Endothelial cell (in vitro differentiated cells): Measurements from ENCODE around the gene EN1. TPM values are rescaled to one million over a fixed set of nuclear protein-coding genes. Genes with fewer than 3 reads are reported as not detected.
A peak's percentile ranks its signal among the peaks of the same experiment; 100 is the strongest.

Source experiments
- DNase-seq: peaks from one replicate; pipeline ENCODE4 v3.0.0; 2021; ENCODE audit warnings: low spot score
- H3K27ac Mint-ChIP-seq: one replicate; pipeline ENCODE4 v1.8.0; 2021; ENCODE audit warnings: mixed read lengths, inconsistent platforms; ENCODE audit not compliant: unreplicated experiment
- H3K27me3 Mint-ChIP-seq: one replicate; pipeline ENCODE4 v1.8.0; 2021; ENCODE audit warnings: mild to moderate bottlenecking, moderate library complexity, mixed read lengths, inconsistent platforms; ENCODE audit not compliant: unreplicated experiment
- H3K36me3 Mint-ChIP-seq: one replicate; pipeline ENCODE4 v1.8.0; 2021; ENCODE audit warnings: mild to moderate bottlenecking, low read depth, mixed read lengths, inconsistent platforms; ENCODE audit not compliant: unreplicated experiment
- H3K4me1 Mint-ChIP-seq: one replicate; pipeline ENCODE4 v1.8.0; 2021; ENCODE audit warnings: mild to moderate bottlenecking, mixed read lengths, inconsistent platforms; ENCODE audit not compliant: unreplicated experiment
- H3K4me3 Mint-ChIP-seq: one replicate; pipeline ENCODE4 v1.8.0; 2021; ENCODE audit warnings: mild to moderate bottlenecking, mixed read lengths, inconsistent platforms; ENCODE audit not compliant: unreplicated experiment
- H3K9me3 Mint-ChIP-seq: one replicate; pipeline ENCODE4 v1.8.0; 2021; ENCODE audit warnings: mixed read lengths, inconsistent platforms; ENCODE audit not compliant: unreplicated experiment
- total RNA-seq: library from RNA; stranded (reverse); fragmentation: NEBNext Ultra II Directional; extraction: Animal tissue kit (Norgen Biotek cat#: 25700); gene quantifications from one replicate; pipeline ENCODE4 v1.2.1, GENCODE V29; 2021; ENCODE audit not compliant: unreplicated experiment
- TF ChIP-seq, protein P1 (sequence below): fragments of 200-600 bp; sonication (generic); IDR thresholded peaks from one replicate; pipeline ENCODE4 v1.5.0; 2021; ENCODE audit warnings: antibody characterized with exemption; ENCODE audit not compliant: unreplicated experiment

EN1 gene
- total RNA-seq, 1 donor from 2014 or later: 0.87 TPM

DNA sequence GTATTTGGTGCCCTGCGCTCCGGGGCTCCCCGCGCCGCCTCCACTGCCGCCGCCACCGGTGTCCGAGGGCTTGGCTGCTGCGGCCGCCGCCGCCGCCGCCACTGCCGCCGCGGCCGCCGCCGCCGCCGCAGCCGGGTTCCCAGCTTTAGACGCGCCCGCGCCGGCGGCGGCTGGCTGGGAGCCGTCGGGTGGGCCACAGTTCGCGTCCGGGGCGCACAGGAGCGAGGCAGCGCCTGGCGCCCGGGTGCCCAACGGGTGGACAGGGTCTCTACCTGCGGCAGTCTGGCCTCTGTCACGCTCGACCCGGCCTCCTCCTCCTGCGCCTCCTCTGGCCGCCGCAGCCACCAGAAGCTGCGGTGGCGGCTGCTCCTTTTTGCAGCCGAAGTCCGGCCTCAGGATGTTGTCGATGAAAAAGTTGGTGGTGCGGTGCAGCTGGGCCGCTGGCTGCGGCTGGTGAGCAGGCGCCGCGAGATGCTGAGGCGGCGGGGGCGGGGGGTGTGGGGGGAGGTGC, 951 bp downstream of the EN1 start:
- peak; percentile 18 for DNase-seq
- H3K4me1 Mint-ChIP-seq: peaks cover 37% of the 10 kb centered on the region

DNA sequence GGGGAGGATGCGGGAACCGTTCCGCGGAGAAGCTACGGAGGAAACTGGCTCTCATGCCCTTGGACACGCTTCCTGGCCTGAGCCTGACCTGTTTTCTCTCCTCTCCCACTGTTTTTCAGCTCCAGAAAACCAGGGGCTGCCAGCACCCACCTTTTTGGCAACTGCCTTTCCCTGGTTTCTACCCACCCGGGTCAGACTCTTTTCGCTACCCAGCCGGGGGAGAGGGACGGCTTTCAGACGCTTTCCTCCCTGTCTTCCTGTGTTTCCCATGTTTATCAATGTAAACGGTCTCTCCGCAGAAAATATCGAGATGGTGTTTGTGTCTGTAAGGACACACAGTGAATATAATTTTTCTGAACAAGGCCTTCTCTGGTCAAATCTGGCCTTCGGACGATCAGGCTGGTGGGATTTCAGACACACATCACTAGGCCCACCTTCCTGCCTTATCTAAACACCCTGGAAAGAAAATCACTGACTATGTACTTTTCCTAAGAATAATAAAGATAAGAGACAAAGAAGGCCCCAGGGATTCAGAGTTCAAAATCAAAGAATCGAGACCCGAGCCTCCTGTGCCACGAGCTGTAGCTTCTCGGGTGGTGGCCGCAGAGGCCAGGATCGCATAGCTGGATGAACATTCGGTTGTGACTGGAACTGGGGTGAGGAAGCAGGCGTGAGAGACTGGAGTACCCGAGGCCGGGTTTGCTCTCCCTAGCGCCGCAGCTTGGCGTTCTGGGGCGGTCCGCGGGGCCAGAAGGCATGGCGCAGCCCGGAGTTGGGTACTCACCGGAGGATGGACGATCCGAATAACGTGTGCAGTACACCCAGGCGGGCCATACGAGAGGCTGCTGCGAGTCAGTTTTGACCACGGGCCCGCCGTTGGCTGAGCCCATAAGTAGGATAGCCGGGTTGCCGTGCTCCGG, 1.7 kb downstream of the EN1 start:
- H3K27ac Mint-ChIP-seq: peak overlapping the region; percentile 77
- peaks cover 3% of the 10 kb centered on the region for H3K36me3 Mint-ChIP-seq
- DNase-seq: peak; percentile 9
- H3K9me3 Mint-ChIP-seq: no peaks in the 10 kb centered on the region
- H3K4me3 Mint-ChIP-seq: peak overlapping the region; percentile 83
- H3K4me1 Mint-ChIP-seq: peaks cover 42% of the 10 kb centered on the region
- peaks cover 50% of the 10 kb centered on the region for H3K27me3 Mint-ChIP-seq
- TF ChIP-seq, protein P1, sequence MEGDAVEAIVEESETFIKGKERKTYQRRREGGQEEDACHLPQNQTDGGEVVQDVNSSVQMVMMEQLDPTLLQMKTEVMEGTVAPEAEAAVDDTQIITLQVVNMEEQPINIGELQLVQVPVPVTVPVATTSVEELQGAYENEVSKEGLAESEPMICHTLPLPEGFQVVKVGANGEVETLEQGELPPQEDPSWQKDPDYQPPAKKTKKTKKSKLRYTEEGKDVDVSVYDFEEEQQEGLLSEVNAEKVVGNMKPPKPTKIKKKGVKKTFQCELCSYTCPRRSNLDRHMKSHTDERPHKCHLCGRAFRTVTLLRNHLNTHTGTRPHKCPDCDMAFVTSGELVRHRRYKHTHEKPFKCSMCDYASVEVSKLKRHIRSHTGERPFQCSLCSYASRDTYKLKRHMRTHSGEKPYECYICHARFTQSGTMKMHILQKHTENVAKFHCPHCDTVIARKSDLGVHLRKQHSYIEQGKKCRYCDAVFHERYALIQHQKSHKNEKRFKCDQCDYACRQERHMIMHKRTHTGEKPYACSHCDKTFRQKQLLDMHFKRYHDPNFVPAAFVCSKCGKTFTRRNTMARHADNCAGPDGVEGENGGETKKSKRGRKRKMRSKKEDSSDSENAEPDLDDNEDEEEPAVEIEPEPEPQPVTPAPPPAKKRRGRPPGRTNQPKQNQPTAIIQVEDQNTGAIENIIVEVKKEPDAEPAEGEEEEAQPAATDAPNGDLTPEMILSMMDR: no peak

More for the DNA sequence above, 951 bp downstream of the EN1 start:
- H3K9me3 Mint-ChIP-seq: no peaks in the 10 kb centered on the region
- TF ChIP-seq, protein P1: no peak
- no peak overlapping the region for H3K4me3 Mint-ChIP-seq
- H3K36me3 Mint-ChIP-seq: no peaks in the 10 kb centered on the region
- no peak overlapping the region for H3K27ac Mint-ChIP-seq
- peaks cover 53% of the 10 kb centered on the region for H3K27me3 Mint-ChIP-seq

DNA sequence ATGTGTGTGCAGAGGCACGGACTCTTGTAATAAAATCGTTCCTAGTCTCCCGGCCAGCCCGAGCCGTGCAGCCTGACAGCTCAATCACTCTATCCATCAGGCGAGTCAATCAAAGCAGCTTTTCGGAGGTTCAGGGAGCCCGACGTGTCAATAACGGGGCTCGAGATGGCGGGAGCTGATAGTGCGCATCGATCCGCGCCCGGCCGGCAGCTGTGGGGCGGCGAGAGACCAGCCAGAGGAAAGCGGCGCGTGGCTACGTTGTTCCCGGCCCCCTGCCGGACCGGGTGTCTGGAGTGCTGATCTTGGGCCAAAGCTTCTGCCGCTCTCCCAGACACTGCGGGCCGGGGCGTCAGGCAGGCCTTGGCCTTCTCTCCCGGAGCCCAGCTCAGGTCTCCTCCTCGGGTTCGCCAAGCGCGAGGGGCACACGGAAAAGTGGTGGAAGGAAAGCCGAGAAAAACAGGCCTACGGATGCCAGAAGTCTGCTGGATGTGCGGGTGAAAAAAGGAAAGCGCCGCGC, 2.4 kb downstream of the EN1 start:
- peaks cover 42% of the 10 kb centered on the region for H3K4me1 Mint-ChIP-seq
- H3K9me3 Mint-ChIP-seq: no peaks in the 10 kb centered on the region
- DNase-seq: peak; percentile 41
- peak overlapping the region; percentile 80 for H3K4me3 Mint-ChIP-seq
- H3K36me3 Mint-ChIP-seq: peaks cover 3% of the 10 kb centered on the region
- TF ChIP-seq, protein P1: no peak
- H3K27me3 Mint-ChIP-seq: peaks cover 52% of the 10 kb centered on the region
- H3K27ac Mint-ChIP-seq: no peak overlapping the region

DNA sequence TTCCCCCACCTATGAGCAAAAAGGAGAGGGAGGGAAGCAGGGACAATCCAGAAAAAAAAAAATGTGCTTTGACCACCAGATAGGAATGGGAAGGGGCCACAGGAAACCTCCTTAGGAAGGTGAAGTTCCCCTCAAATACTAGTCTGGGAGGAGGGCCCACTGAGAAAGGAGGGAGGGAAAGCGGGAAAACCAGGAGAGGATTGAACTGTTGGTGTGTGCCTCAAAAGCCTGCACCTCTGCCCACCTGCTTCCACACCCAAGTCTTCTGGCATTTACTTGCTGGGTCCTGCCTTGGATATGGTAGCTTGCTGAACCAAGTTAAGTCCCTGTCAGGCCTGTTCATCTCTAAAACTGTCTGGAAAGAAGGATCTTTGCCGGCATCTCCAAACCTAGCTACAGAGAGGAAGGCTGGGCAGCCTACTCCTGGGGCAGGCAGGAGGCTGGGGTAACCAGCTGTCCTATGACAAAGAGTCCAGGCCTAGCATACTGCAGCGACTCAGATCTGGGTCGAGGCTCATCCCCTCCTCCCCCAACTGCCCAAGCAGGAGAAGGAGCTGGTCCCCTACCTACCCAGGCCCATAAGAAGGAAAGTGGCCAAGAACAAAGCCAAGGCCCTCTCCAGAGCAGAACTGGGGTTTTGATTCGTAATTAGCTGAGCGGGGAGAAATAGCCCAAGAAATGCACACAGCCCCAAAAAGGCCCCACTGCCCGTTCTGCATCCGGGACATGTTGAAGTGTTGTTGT, 3.0 kb downstream of the EN1 start:
- no peak overlapping the region for H3K27ac Mint-ChIP-seq
- H3K36me3 Mint-ChIP-seq: peaks cover 3% of the 10 kb centered on the region
- no peaks in the 10 kb centered on the region for H3K9me3 Mint-ChIP-seq
- no peak overlapping the region for H3K4me3 Mint-ChIP-seq
- no peak for DNase-seq
- peaks cover 56% of the 10 kb centered on the region for H3K27me3 Mint-ChIP-seq
- H3K4me1 Mint-ChIP-seq: peaks cover 42% of the 10 kb centered on the region
- TF ChIP-seq, protein P1: no peak
